Tibial nerve (tissue), 4 donors: ENCODE measurements around the gene CCDC102B.

Experiments used
- EP300 ChIP-seq, 2 donors: sonication (generic); formaldehyde crosslinking; IDR thresholded peaks; one replicate each; pipeline ENCODE4 v1.6.1; 2017; ENCODE audit warnings: antibody characterized with exemption in 2 of 2, mild to moderate bottlenecking in 1 of 2
- TF ChIP-seq, protein P1 (sequence below), 5 experiments: fragments of 200-600 bp in 3 of 5; fragments of 450-650 bp in 2 of 5; sonication (generic) in 3 of 5; IDR thresholded peaks; one replicate each; pipeline ENCODE4 v1.5.1; 2016 to 2019; ENCODE audit warnings: antibody characterized with exemption in 5 of 5, mild to moderate bottlenecking in 3 of 5, moderate library complexity in 2 of 5

DNA sequence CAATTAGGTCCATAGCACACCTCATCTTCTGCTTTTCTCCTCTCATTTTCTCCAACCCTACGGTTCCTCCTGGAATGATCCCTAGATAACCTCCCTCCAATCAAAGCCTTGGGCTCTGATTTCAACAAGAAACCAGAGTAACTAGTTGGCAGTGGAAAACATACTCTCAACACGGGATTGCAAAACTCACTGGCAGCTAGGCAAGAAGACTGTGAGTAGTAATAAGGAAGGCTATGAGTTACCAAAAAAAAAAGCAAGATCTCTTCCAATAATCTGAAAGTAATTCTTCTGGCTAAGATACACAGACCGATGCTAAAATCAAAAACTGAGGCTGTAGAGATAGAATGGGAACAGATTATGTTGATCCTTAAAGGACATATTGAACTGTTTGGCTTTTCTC, 28.4 kb upstream of the CCDC102B start:
- TF ChIP-seq, protein P1, sequence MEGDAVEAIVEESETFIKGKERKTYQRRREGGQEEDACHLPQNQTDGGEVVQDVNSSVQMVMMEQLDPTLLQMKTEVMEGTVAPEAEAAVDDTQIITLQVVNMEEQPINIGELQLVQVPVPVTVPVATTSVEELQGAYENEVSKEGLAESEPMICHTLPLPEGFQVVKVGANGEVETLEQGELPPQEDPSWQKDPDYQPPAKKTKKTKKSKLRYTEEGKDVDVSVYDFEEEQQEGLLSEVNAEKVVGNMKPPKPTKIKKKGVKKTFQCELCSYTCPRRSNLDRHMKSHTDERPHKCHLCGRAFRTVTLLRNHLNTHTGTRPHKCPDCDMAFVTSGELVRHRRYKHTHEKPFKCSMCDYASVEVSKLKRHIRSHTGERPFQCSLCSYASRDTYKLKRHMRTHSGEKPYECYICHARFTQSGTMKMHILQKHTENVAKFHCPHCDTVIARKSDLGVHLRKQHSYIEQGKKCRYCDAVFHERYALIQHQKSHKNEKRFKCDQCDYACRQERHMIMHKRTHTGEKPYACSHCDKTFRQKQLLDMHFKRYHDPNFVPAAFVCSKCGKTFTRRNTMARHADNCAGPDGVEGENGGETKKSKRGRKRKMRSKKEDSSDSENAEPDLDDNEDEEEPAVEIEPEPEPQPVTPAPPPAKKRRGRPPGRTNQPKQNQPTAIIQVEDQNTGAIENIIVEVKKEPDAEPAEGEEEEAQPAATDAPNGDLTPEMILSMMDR (IDR thresholded peaks at IDR 0.05), result no peak
- TF ChIP-seq EP300 (IDR thresholded peaks at IDR 0.05), result peak in 1 of 2 donors; percentile 51
